ENCODE measurements around the gene DLEU7.
A peak's percentile ranks its signal among the peaks of the same experiment; 100 is the strongest.

Gene DLEU7

GRCh38 chr13:50843257-50844083, at the start of gene DLEU7:
TSS of gene DLEU7 (minus strand) at chr13:50843692. CDS start at chr13:50843646, 46 bp downstream.
- DNase-seq (ENCODE audit: low spot score) = no peak

DNA sequence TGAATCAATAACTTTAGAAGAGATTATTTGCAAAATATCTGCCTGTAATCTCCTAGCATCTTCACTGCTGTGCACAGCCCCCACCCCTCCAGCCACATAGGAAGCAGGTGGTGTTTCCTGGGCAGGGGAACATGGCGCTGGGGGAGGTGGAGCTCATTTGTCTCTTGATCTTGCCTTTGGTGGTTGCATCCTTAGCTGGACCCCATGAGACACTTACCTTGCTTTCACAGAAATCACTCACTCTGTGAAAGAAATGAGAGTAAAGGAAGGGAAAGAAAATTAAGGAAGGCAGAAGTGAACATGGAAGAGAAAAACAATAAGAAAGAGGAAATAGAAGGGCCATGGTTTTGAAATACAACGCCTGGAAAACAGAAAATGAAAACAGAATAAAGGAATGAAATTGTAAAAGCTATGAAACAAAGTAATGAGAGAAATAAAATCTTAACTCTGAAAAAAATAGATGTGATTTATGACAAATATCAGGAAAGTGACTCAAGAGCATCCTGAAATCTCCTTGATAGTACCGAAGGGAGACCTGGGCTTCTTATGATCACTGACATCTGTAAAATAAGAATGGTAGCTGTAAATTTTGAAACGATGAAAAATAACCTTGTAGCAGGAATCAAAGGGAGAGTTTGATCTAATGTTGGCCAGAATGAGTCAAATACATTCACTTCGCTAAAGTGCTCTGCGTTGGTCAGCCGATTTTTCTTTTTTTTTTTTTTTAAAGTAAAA, 48.9 kb upstream of the DLEU7 start:
- no peak for DNase-seq (ENCODE audit: low spot score)

- no peak for DNase-seq (ENCODE audit: low spot score)
Observed at GRCh38 chr13:50891206-50891605, 47.7 kb upstream of the DLEU7 start.

DNA sequence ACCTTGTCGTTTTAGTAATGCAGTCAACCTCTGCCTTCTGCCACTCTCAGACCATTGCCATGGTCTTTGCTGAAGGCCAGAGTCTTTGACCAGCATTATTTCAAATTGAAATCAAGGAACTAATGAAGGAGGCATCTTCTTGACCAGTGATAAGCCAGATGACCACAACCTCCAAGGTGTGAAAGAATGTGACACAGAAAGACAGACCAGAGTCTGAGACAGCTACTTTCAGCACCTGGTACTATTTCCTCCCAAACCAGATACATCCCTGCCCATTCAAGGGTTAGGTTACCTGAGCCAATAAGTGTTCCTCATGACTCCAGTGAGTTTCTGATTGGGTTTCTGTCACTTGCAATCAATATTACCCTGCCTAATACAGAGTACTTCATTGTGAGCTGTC, 45.8 kb upstream of the DLEU7 start:
- no peak for DNase-seq (ENCODE audit: low spot score)

GRCh38 chr13:50888362-50888761, 44.9 kb upstream of the DLEU7 start:
- DNase-seq (ENCODE audit: low spot score) = no peak

DNA sequence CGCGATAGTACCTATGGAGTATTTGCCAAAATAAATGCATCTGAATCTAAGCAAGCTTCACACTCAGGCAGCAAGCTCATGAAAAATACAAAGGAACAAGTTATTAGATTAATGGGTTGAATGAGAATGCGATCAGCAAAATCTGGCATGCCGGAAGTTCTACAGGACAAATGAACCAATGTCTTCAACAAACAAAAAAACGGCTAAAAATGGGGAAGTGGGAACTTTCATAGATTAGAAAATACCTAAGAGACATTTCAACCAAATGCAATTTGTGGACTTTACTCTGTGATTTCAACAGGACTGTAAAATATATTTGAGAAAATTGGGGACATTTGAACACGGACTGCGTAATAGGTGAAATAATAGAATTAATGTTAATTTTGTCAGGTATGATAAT, 43.7 kb upstream of the DLEU7 start:
- DNase-seq (ENCODE audit: low spot score) = no peak

- no peak for DNase-seq (ENCODE audit: low spot score)
Observed at GRCh38 chr13:50884265-50884664, 40.8 kb upstream of the DLEU7 start.

DNA sequence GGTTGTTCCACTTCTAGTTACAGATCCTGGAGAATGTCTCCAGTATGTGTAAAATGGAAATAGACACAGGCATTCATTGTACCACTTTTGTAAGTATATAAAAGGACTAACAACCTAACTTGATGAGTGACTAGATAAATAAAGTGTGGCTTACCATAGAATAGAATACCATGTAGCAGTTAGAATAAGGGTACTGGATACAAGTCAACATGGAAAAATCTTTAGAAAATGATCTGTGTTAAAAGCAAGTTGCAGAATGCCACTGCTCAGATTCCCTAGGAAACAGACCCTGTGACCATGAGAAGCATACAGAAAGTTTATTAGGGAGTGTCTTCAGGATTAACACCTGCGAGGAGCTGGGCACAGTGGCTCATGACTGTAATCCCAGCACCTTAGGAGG, 40.2 kb upstream of the DLEU7 start:
- DNase-seq (ENCODE audit: low spot score) = no peak

DNA sequence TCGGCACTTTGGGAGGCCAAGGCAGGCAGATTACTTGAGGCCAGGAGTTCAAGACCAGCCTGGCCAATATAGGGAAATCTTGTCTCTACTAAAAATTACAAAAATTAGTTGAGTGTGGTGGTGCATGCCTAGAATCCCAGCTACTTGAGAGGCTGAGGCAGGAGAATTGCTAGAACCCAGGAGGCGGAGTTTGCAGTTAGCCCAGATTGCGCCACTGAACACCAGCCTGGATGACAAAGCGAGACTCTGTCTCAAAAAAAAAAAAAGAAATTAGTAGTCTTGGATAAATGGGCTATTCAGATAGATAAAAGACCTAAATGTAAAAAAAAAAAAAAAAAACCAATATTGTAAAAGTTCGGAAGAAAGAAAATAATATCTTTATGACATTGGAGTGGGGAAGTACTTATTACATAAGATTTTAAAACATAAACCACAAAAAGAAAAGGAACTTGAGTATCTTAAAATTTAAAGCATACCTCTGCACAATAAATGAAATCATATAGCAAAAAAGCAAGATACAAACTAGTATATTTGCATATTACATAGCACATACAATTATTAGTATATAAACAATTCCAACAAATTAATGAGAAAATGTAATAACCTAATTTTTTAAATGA, 39.4 kb upstream of the DLEU7 start:
- DNase-seq (ENCODE audit: low spot score) = no peak

GRCh38 chr13:50873991-50874390, 30.5 kb upstream of the DLEU7 start:
- DNase-seq (ENCODE audit: low spot score) = no peak

DNA sequence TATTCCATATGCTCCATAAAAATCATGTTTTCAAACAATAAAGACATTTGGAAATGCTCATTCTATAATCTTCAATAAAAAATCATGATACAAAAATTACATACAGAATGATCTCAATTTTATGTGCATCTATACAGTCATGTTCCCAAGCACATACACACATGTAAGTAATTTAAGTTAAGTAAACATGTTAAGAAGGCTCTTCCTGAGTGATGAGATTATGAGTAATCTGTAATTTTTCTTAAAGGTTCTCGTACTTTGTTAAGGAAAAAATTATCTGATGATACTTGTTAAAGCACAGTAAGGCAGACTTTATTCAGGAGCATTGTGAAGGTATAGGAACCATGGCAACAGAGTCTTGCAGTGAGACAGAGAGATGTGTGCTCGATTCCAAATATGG, 30.0 kb upstream of the DLEU7 start:
- no peak for DNase-seq (ENCODE audit: low spot score)

DNA sequence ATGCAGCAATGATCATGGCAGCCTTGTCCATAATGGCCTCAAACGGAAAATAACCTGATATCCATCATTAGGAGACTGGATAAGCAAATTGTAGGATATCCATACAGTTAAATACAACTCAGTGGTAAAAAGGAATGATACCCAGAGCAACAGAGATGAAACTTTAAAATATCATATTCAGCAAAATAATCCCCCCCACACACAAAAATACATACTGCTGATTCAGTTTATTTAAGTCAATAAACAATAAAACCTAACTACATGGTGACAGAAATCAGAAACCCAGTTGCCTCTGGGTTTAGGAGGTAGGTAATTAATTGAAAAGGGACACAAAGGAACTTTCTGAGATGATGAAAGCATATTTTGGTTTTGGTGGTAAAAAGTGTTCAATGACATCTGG, 27.9 kb upstream of the DLEU7 start:
- DNase-seq (ENCODE audit: low spot score) = no peak

DNA sequence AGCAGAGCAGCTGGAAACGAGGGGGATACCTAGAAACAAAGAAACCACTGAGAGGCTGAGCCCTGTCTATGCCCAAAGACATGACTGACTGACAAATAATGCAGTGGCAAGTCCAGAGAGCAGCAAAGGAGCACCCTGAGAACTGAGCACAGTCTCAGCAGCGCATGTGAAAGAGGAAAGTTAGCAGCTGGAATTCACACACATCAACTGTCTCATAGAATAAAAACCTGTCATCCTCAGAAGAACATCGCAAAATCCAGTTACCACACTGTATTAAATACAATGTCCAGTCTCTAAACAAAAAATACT, 24.1 kb upstream of the DLEU7 start:
- no peak for DNase-seq (ENCODE audit: low spot score)

DNA sequence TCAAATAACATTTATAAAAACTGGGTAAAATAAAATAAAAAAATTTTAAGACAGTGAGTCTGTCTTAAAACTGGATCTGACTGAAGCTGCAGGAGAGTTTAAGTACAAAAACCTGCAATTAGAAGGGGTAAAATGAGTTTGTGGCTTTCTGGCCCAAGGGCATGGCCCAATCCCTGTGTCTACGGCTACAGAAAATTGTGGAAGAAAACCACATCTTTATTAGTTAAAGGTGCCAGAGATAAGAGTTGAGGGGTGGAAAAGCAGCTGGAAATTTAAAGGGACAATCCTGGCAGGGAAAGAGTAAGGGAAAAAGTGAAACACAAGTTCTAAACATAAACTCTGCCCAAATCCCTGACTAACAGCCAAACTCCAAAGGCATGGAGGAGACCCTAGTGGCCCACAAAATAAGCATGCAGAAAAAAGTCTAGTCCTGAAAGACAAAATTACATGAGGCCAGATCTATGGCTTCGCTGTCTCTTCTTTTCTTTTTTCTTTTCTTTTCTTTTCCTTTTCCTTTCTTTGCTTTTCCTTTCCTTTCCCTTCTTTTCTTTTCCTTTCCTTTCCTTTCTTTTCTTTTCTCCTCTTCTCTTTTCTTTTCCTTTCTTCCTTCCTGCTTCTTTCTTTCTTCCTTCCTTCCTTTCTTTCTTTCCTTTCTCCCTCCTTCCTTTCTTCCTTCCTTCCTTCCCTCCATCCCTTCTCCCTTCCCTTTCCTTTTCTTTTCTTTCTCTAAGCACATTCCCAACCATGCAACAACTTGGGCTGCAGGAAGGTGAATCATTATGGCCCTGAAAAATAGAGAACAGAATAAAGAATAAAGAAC, 23.5 kb upstream of the DLEU7 start:
- DNase-seq (ENCODE audit: low spot score) = no peak

DNA sequence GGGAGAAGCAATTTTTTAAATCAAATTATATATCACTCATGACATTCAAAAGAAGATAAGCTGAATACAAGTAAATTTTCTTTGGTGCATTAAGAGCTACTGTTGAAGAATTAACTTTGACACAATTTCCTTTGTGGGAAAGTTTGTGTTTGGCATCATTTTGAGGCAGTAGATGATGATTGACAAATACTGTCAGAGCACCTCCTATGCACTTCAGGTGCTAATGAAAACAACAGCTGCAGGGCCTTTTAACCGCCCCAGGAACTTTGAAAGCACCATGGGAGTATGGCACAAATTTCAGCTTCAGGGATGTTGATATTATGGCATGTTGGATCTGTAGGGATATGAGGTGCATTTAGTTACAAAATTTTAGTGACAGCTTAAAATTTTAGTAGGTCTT, 21.0 kb upstream of the DLEU7 start:
- DNase-seq (ENCODE audit: low spot score) = no peak

GRCh38 chr13:50855681-50856080, 12.2 kb upstream of the DLEU7 start:
- no peak for DNase-seq (ENCODE audit: low spot score)

DNA sequence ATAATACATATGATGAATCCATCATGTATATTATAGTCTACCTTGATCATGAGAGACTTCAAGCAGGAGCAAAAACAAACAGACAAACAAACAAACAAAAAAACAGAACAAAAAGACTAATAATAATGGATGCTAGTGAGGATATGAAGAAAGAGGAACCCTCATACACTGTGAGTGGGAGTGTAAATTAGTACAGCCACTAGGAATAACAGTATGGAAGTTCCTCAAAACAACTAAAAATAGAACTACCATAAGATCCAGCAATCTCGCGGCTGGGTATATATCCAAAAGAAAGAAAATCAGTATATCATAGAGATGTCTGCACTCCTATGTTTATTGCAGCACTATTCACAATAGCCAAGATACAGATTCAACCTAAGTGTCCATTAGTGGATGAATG, 7.0 kb upstream of the DLEU7 start:
- no peak for DNase-seq (ENCODE audit: low spot score)

- DNase-seq (ENCODE audit: low spot score) = no peak
Observed at GRCh38 chr13:50847501-50847900, 4.0 kb upstream of the DLEU7 start.

DNA sequence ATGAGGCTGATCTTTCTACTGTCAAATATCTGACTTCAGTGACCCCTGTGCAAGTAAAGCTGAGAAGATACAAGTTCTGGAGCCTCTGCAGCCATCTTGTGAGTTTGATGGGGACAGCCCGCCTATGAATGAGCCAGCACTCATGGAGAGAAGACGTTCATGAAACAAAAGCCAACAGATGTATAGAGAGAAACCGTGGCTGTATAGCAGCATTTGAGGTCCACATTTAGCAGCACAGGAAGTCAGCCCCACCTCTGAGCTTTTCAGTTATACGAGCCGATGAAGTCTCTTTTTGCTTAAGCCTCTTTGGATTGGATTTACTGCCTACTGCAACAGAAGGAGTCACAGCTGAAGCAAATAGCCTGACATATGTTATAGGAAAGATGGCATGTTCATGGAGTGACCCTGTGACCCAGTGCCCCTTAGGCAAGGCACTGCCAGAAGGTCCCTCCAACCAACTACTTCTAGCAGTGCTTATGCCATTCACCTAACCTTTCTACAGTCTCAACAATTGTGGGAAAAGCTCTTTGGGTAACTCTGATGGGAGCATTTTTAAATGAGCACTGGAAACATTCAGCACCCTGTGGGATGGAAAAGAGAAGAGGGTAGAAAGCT, 3.5 kb upstream of the DLEU7 start:
- DNase-seq (ENCODE audit: low spot score) = no peak

DNA sequence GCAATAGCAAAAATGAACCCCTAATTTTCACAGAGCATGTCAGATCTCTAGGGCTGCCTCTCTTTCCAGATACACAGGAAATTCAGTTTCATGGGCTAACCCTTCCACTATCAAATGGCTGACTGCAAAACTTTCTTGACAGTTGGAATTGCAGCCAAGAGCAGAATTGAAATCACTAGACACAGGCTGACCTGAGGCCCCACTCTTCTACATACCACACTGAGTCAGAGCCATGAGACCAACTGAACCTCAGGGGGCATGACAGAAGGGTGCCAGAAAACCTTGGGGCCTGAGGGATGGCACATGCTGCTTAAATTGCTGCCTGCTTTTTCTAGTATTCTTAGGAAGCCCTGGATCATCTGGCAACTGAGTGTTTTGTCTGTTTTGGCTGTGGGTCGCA, 1.7 kb upstream of the DLEU7 start:
- DNase-seq (ENCODE audit: low spot score) = peak; percentile 4

- no peak for DNase-seq (ENCODE audit: low spot score)
Observed at GRCh38 chr13:50844084-50844875, 788 bp upstream of the DLEU7 start.

DNA sequence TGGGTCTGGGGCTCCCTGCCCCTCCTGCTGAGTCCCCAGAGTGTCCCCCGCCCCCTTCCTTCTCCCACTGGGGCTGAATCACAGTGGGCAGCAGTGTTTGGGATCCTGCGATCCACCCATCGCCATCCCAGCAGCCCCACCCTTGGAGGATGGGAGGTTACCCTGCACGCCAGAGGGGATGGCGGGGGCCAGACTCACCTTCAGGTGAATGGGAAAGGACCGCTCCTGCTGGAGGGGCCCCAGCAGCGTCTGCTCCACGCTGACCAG, 569 bp downstream of the DLEU7 start:
- no peak for DNase-seq (ENCODE audit: low spot score)
